ENCODE measurements around the gene SLC8A3.

GRCh38 chr14:70107309-70107708 is 81.4 kb downstream of the SLC8A3 start:
- TF ChIP-seq CTCF (IDR thresholded peaks at IDR 0.05) = no peak
- TF ChIP-seq POLR2A (IDR thresholded peaks at IDR 0.05) = no peak
